HG03135 (cell line): Measurements from ENCODE around the gene RLN2.
A peak's percentile ranks its signal among the peaks of the same experiment; 100 is the strongest.
"Not testable (repeated sequence)": the region's sequence is repeated elsewhere in the genome, so short reads cannot be mapped to it uniquely, and the experiment has no call there.

Experiments
- ATAC-seq: cut with Tn5 transposase; IDR thresholded peaks from one replicate; pipeline ENCODE4 v1.9.1; 2021; ENCODE audit warnings: mild to moderate bottlenecking, moderate library complexity; ENCODE audit not compliant: unreplicated experiment

Gene RLN2, protein sequence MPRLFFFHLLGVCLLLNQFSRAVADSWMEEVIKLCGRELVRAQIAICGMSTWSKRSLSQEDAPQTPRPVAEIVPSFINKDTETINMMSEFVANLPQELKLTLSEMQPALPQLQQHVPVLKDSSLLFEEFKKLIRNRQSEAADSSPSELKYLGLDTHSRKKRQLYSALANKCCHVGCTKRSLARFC

DNA sequence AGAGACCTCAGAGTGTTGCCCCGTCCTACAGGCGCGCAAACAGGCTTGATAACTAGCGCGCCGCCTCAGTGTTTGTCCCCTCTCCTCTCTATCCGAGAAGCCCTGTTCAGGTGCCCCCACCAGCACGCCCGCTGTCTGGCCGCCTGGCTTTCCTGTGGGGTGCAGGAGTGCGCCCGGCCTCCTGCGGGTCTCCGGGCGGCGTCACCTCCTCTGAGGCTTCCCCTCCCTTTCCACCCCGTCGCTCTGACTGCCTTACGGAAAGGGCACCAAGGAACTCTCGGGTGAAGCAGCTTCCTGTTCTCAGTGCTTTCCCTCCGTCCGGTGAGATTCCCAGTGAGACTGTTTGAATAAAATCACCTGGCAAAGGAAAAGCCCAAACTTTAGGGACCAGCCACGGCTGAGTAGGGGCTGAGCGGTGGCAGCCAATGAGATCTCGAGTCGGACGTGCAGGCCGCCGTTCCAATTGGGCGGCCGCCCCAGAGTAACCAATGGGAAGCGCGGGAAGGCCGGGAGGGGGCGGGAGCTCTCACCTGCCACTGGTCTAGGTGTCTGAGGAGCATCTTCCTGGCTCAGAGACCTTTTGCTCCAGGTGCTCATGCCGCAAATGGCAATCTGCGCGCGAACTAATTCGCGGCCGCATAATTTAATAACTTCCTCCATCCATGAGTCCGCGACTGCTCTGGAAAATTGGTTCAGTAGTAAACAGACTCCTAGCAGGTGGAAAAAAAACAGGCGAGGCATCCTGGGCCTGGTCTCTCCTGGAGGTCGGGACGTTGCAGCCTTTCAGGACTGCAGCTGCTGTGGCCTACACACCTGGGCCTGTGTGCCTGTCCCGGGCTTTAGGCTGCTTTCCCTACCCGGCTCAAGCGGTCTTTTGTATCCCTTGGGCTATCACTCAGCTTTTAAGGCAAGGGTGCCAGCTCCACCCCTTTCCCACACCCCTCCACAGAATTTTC, at the start of gene RLN2:
TSS of gene RLN2 (minus strand) at position 877 of the 956 bp plus-strand sequence. CDS start at position 741, 136 bp downstream.
- ATAC-seq = peak; percentile 98

DNA sequence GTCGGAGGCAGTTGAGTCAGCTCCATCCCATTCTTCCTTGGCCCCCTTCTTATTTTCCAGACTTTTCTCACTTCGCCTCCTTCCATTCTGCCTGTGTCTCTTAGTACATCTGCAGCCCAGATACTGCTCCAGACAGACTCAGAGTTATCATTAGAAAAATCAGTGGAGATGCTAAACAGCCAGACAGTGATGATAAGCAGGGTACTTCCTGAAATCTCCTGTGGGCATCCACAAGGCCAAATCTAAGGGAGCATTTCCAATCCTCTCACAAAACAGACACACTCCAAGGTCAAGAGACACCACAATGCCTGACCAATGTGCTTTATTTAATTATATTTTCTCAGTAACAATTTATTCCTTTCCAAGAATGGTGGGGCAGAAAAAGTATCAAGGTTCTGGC, 49.7 kb upstream of the RLN2 start:
- ATAC-seq = no peak

DNA sequence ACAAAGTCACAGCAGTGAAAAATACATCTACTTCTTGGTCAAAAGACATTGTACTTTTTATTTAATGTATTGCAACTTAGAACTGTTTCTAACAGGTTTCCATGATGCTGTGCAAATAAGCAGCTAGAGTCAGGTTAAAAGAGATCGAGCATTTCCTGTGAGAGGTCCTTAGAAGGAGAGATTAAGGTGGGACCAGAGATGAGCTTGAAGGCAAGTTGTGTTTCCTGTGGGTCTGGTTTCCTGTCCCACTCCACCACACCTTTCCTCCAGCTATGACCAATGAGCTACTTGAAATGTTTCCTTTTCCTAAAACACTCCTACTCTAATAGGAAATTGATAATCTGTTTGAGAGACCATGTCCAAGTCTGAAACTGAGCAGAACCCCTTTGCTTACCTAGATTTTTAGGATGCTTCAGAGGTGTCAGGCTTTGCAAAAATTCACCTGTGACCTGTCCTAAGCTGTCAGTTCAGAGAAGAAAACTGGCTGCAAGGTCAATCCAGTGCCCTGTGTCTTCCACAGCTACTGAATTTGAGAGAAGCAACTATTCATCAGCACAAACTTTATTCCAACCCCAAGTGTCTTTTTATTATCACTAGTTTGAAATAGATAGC, 48.2 kb upstream of the RLN2 start:
- no peak for ATAC-seq

GRCh38 chr9:5338992-5339981, 34.8 kb upstream of the RLN2 start, which contains the start of gene RLN1:
TSS of gene RLN1 (minus strand) at chr9:5339876. CDS start at chr9:5339746, 130 bp downstream.
- peak; percentile 99 for ATAC-seq

DNA sequence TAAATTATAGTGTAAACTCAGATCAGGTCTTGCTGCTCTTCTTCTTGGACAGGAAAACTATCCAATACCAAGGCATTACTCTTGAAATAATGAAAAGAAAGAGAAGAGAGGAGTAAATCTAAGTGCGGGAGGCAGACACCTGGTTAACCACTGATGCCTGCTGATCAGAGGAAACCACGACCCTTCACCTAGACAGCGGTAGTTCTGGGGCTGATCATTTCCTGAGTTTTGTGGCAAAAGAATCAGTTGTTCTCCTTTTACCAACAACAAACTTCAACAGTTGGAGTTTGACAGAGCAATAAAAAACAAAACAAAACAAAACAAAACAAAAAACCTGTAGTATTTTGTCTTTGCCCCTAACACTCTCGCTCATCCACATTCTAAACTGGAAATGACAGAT, 32.2 kb upstream of the RLN2 start:
- no peak for ATAC-seq

DNA sequence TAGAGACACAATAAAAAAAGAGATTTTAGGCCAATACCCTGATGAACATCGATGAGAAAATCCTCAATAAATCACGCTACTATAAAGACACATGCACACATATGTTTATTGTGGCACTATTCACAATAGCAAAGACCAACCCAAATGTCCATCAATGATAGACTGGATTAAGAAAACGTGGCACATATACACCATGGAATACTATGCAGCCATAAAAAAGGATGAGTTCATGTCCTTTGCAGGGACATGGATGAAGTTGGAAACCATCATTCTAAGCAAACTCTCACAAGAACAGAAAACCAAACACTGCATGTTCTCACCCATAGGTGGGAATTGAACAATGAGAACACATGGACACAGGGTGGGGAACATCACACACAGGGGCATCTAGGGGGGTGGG, 26.8 kb upstream of the RLN2 start:
- not testable (repeated sequence) for ATAC-seq

GRCh38 chr9:5326893-5327548, 22.5 kb upstream of the RLN2 start:
- no peak for ATAC-seq

- ATAC-seq = no peak
Measured at GRCh38 chr9:5326187-5326586, 21.7 kb upstream of the RLN2 start.

GRCh38 chr9:5321601-5322000, 17.1 kb upstream of the RLN2 start:
- not testable (repeated sequence) for ATAC-seq

- no peak for ATAC-seq
Measured at GRCh38 chr9:5321058-5321457, 16.5 kb upstream of the RLN2 start.

- not testable (repeated sequence) for ATAC-seq
Measured at GRCh38 chr9:5316406-5316805, 11.9 kb upstream of the RLN2 start.

- no peak for ATAC-seq
Measured at GRCh38 chr9:5315187-5315923, 10.8 kb upstream of the RLN2 start.

DNA sequence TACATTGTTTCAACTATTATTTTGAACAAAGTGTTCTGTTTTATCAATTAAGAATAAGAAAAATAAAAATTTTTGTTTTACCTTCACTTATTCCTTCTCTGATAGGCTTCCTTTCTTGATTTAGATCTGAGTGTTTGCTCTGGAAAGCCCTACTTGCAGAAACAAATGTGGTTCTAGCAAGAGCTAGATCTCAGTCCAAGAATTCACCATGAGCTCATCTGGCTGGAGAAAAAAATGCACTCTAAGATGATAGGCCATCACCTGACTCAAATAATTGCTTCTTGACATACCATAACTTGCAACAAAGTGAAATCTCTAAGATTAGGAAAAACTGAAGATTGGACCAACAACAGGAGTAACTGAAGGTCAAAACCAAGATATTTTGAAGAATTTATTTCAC, 6.3 kb upstream of the RLN2 start:
- ATAC-seq = no peak

DNA sequence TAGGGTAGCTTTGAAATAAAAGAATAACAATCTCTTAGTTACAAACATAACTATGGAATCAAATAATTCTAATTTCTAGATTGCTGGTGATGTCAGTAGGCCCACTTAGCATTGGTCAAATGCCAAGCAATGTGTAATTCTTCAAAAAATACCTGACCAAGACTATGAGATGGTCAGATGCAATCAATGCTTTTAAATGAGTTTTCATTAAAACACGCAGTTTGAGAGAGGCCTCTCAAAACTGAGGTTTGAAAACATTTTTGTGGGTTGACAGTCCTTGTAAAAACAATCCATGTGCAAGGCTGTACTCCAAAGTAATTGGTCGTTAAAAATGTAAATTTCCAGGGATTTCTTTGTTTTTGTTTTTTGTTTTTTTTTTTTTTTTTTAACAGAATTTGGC, 1.2 kb upstream of the RLN2 start:
- ATAC-seq = no peak

DNA sequence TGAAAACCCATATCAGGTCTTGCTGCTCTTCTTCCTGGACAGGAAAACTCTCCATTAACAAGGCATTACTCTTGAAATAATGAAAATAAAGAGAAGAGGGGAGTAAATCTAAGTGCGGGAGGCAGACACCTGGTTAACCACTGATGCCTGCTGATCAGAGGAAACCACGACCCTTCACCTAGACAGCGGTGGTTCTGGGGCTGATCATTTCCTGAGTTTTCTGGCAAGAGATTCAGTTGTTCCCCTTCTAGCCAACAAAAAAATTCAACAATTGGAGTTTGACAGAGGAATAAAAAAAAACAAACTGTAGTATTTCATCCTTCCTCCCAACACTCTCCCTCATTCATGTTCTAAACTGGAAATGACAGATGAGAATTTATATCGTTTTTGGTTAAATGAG, 3.0 kb downstream of the RLN2 start:
- no peak for ATAC-seq

DNA sequence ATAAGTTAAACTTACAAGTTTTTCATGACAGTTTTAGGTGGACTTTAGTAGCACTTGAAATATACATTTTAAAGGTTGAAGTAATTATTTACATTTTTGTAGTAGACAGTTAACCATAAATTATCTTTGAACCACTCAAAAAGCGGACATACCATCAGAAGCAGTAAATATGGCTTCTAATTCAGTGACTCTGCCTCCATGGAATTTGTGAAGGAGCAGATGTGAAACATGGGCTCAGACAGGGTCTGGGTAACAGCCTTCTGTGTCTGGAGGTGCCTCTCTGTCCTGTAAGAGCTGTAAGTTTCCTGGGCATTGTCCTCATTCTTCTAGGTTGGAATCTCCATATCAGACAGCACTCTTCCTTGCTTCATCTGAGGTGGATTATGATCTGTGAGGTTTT, 12.4 kb downstream of the RLN2 start:
- ATAC-seq = no peak

DNA sequence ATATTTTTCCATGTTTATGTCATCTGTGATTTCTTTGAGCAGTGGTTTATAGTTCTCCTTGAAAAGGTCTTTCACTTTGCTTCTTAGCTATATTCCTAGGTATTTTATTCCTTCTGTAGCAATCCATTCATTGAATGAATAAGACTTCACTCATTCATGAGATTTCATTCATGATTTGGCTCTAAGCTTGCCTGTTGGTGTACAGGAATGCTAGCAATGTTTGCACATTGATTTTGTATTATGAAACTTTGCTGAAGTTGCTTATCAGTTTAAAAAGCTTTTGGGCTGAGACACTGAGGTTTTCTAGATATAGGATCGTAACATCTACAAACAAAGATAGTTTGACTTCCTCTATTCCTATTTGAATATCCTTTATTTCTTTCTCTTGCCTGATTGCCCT, 15.9 kb downstream of the RLN2 start:
- no peak for ATAC-seq

DNA sequence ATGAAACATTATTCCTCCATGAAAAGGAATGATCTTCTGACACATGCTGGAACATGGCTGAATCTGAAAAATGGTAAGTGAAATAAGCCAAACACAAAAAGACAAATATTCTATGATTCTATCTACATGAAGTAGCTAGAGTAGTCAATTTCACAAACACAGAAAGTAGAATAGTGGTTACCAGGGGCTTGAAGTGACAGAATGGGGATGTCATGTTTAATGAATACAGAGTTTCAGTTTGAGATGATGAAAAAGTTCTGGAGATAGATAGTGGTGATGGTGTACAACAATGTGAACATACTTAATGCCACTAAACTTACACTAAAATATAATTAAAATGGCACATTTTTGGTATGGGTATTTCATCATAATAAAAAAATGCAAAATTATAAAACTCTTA, 18.3 kb downstream of the RLN2 start:
- no peak for ATAC-seq

GRCh38 chr9:5278486-5278885, 26.0 kb downstream of the RLN2 start:
- ATAC-seq = no peak
